ENCODE results near the gene MUTYH.

GRCh38 chr1:45325851-45326506, 14.3 kb downstream of the MUTYH start:
- TF ChIP-seq CTCF (IDR thresholded peaks at IDR 0.05) (no peak), REST (IDR thresholded peaks at IDR 0.05; ENCODE audit: insufficient read depth in 1 of 2, low read depth in 2 of 2, low read length in 1 of 2) (no peak), SIN3A (IDR thresholded peaks at IDR 0.05; ENCODE audit: borderline replicate concordance, insufficient read depth, low read depth, low read length) (no peak)
